Adrenal gland (tissue), 5 donors: ENCODE results near the gene IMMP1L.

Experiments used
- POLR2A ChIP-seq, 2 donors: fragments of 450-650 bp; IDR thresholded peaks; one replicate each; pipeline ENCODE4 v1.6.1; 2017; ENCODE audit warnings: antibody characterized with exemption in 2 of 2, mild to moderate bottlenecking in 2 of 2, moderate library complexity in 1 of 2
- TF ChIP-seq, protein P1 (sequence below), 6 experiments: fragments of 450-650 bp in 4 of 6; fragments of 200-600 bp in 2 of 6; sonication (generic) in 1 of 6; IDR thresholded peaks; 1 replicate in 5 of 6; 2 replicates in 1 of 6; pipeline versions ENCODE4 v1.5.1 to v1.8.0; 2016 to 2021; ENCODE audit warnings: antibody characterized with exemption in 6 of 6, mild to moderate bottlenecking in 2 of 6, moderate library complexity in 1 of 6
- donor health status: DM: no; HTN: no; CAD: no.

DNA sequence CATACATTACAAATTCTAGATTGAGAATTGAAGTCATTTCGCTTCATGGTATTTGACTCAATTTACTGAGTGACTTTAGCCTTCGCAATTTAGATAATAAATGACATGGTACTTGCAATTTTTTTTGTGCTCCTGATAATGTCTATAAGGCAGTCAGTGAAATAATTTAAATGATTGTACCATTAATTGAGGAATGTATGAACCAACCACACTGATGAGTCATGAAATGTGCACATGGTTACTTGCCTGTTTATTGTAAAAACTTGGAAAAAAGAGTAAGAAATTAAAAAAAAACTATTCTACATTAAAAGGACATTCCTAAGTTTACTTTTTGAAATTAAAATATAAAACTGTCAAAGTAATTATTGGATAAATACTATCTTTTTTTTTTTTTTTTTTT is 96.5 kb downstream of the IMMP1L start:
- TF ChIP-seq, protein P1, sequence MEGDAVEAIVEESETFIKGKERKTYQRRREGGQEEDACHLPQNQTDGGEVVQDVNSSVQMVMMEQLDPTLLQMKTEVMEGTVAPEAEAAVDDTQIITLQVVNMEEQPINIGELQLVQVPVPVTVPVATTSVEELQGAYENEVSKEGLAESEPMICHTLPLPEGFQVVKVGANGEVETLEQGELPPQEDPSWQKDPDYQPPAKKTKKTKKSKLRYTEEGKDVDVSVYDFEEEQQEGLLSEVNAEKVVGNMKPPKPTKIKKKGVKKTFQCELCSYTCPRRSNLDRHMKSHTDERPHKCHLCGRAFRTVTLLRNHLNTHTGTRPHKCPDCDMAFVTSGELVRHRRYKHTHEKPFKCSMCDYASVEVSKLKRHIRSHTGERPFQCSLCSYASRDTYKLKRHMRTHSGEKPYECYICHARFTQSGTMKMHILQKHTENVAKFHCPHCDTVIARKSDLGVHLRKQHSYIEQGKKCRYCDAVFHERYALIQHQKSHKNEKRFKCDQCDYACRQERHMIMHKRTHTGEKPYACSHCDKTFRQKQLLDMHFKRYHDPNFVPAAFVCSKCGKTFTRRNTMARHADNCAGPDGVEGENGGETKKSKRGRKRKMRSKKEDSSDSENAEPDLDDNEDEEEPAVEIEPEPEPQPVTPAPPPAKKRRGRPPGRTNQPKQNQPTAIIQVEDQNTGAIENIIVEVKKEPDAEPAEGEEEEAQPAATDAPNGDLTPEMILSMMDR (IDR thresholded peaks at IDR 0.05): no peak
- TF ChIP-seq POLR2A (IDR thresholded peaks at IDR 0.05): no peak
